ENCODE data around the gene MICALL2.

The MICALL2 gene

GRCh38 chr7:1411414-1411813 is 47.9 kb downstream of the MICALL2 start:
- DNase-seq: no peak

- no peak for DNase-seq
These were observed 48.3 kb downstream of the MICALL2 start for GRCh38 chr7:1410992-1411391.

GRCh38 chr7:1409555-1409954 is 49.7 kb downstream of the MICALL2 start:
- DNase-seq: no peak

GRCh38 chr7:1408466-1408865 is 50.8 kb downstream of the MICALL2 start:
- no peak for DNase-seq

GRCh38 chr7:1407892-1408291 is 51.4 kb downstream of the MICALL2 start:
- DNase-seq: no peak

- no peak for DNase-seq
These were observed 54.2 kb downstream of the MICALL2 start for GRCh38 chr7:1404898-1405548.

GRCh38 chr7:1404460-1404809 is 54.8 kb downstream of the MICALL2 start:
- DNase-seq: no peak

GRCh38 chr7:1403638-1404459 is 55.4 kb downstream of the MICALL2 start:
- peak; percentile 49 for DNase-seq

- DNase-seq: no peak
These were observed 56.3 kb downstream of the MICALL2 start for GRCh38 chr7:1402791-1403637.

GRCh38 chr7:1402110-1402790 is 57.0 kb downstream of the MICALL2 start:
- no peak for DNase-seq

GRCh38 chr7:1401011-1401410 is 58.3 kb downstream of the MICALL2 start:
- no peak for DNase-seq

- DNase-seq: no peak
These were observed 58.9 kb downstream of the MICALL2 start for GRCh38 chr7:1400371-1400770.

- DNase-seq: peak; percentile 83
These were observed 61.6 kb downstream of the MICALL2 start for GRCh38 chr7:1397491-1398327.

- no peak for DNase-seq
These were observed 63.1 kb downstream of the MICALL2 start for GRCh38 chr7:1396195-1396594.

GRCh38 chr7:1395211-1396070 is 63.8 kb downstream of the MICALL2 start:
- no peak for DNase-seq

GRCh38 chr7:1394371-1394770 is 64.9 kb downstream of the MICALL2 start:
- no peak for DNase-seq

GRCh38 chr7:1393421-1393820 is 65.8 kb downstream of the MICALL2 start:
- no peak for DNase-seq

- DNase-seq: no peak
These were observed 66.7 kb downstream of the MICALL2 start for GRCh38 chr7:1392556-1392955.

- no peak for DNase-seq
These were observed 67.8 kb downstream of the MICALL2 start for GRCh38 chr7:1391449-1391848.

GRCh38 chr7:1388703-1389335 is 70.5 kb downstream of the MICALL2 start:
- DNase-seq: no peak

Data from HCEC 1CT (cell line).